Measurements from ENCODE around the gene COL21A1.

- TF ChIP-seq POLR2A (IDR thresholded peaks at IDR 0.05; ENCODE audit: low read length): no peak
- TF ChIP-seq GATA1 (IDR thresholded peaks at IDR 0.05; ENCODE audit: low read depth, low read length): no peak
These were observed 44.0 kb upstream of the COL21A1 start for GRCh38 chr6:56291302-56291917.
